Stimulated activated naive CD8-positive, alpha-beta T cell treated with anti-CD3 and anti-CD28 coated beads, Interleukin-15, amount 100 ng/mL, for 72 hours (primary cell): Measurements from ENCODE around the gene WDR26.
"Not testable (repeated sequence)": the region's sequence is repeated elsewhere in the genome, so short reads cannot be mapped to it uniquely, and the experiment has no call there.

Source experiments
- ATAC-seq: fragments of 150-1000 bp; cut with Tn5 transposase; 2 replicates; pipeline ENCODE4 v1.10.0; 2021; ENCODE audit warnings: mild to moderate bottlenecking, moderate library complexity
- DNase-seq, 2 donors: peaks; one replicate each; pipeline ENCODE4 v3.0.0; 2021 to 2022
- H3K27ac Mint-ChIP-seq, 2 donors: one replicate each; pipeline ENCODE4 v1.8.0; 2022; ENCODE audit warnings: mild to moderate bottlenecking in 2 of 2, mixed read lengths in 2 of 2, moderate library complexity in 2 of 2
- H3K27me3 Mint-ChIP-seq: one replicate; pipeline ENCODE4 v1.8.0; 2022; ENCODE audit warnings: mixed read lengths
- H3K4me1 Mint-ChIP-seq: one replicate; pipeline ENCODE4 v1.8.0; 2022; ENCODE audit warnings: mild to moderate bottlenecking, mixed read lengths
- H3K4me3 Mint-ChIP-seq, 2 donors: one replicate each; pipeline ENCODE4 v1.8.0; 2022; ENCODE audit warnings: mild to moderate bottlenecking in 2 of 2, mixed read lengths in 2 of 2, moderate library complexity in 1 of 2
- H3K9me3 Mint-ChIP-seq, 2 donors: one replicate each; pipeline ENCODE4 v1.8.0; 2022; ENCODE audit warnings: mixed read lengths in 2 of 2

The WDR26 gene

GRCh38 chr1:224448453-224449017, 13.9 kb upstream of the WDR26 start:
- DNase-seq (no peak), ATAC-seq (no peak)
- Mint-ChIP-seq H3K9me3 (no peaks in the 10 kb centered on the region), H3K27ac (no peak overlapping the region), H3K4me3 (no peak overlapping the region), H3K4me1 (peaks cover 35% of the 10 kb centered on the region), H3K27me3 (no peaks in the 10 kb centered on the region)

- no peak overlapping the region for H3K4me3 Mint-ChIP-seq
Observed at GRCh38 chr1:224447971-224448370, 13.4 kb upstream of the WDR26 start.

GRCh38 chr1:224447251-224447650, 12.7 kb upstream of the WDR26 start:
- Mint-ChIP-seq H3K4me3 (no peak overlapping the region), H3K27me3 (no peaks in the 10 kb centered on the region), H3K27ac (no peak overlapping the region), H3K9me3 (no peaks in the 10 kb centered on the region), H3K4me1 (peaks cover 35% of the 10 kb centered on the region)
- DNase-seq (no peak), ATAC-seq (no peak)

More at GRCh38 chr1:224447971-224448370, 13.4 kb upstream of the WDR26 start:
- Mint-ChIP-seq H3K9me3 (no peaks in the 10 kb centered on the region), H3K27ac (no peak overlapping the region), H3K4me1 (peaks cover 35% of the 10 kb centered on the region), H3K27me3 (no peaks in the 10 kb centered on the region)
- ATAC-seq = no peak
- no peak for DNase-seq

- H3K4me1 Mint-ChIP-seq = peaks cover 21% of the 10 kb centered on the region
- DNase-seq (no peak), ATAC-seq (no peak)
- no peaks in the 10 kb centered on the region for H3K9me3 Mint-ChIP-seq
- no peak overlapping the region for H3K4me3 Mint-ChIP-seq
- H3K27ac Mint-ChIP-seq = no peak overlapping the region
- no peaks in the 10 kb centered on the region for H3K27me3 Mint-ChIP-seq
Observed at GRCh38 chr1:224438989-224439388, 4.4 kb upstream of the WDR26 start.

- Mint-ChIP-seq H3K4me1 (peaks cover 41% of the 10 kb centered on the region), H3K27ac (peak overlapping the region; percentile 95 to 98), H3K9me3 (no peaks in the 10 kb centered on the region), H3K4me3 (peak overlapping the region; percentile 86 to 93), H3K27me3 (no peaks in the 10 kb centered on the region)
- ATAC-seq = no peak
- no peak for DNase-seq
Observed at GRCh38 chr1:224435999-224436398, 1.4 kb upstream of the WDR26 start.

GRCh38 chr1:224435318-224435763, 744 bp upstream of the WDR26 start:
- peak; percentile 16 for ATAC-seq
- H3K4me1 Mint-ChIP-seq = peaks cover 47% of the 10 kb centered on the region

GRCh38 chr1:224433701-224434672, 610 bp downstream of the WDR26 start:
- no peaks in the 10 kb centered on the region for H3K27me3 Mint-ChIP-seq
- ATAC-seq (peak; percentile 51), DNase-seq (peak; percentile 46 to 48)
- peak overlapping the region; percentile 86 to 99 for H3K4me3 Mint-ChIP-seq
- peaks cover 53% of the 10 kb centered on the region for H3K4me1 Mint-ChIP-seq
- H3K9me3 Mint-ChIP-seq = no peaks in the 10 kb centered on the region
- peak overlapping the region; percentile 96 for H3K27ac Mint-ChIP-seq

More at GRCh38 chr1:224435318-224435763, 744 bp upstream of the WDR26 start:
- Mint-ChIP-seq H3K27me3 (no peaks in the 10 kb centered on the region), H3K27ac (peak overlapping the region; percentile 95 to 98), H3K9me3 (no peaks in the 10 kb centered on the region), H3K4me3 (peak overlapping the region; percentile 86 to 93)
- no peak for DNase-seq

- ATAC-seq (no peak), DNase-seq (peak in 1 of 2 donors; percentile 23)
- H3K27me3 Mint-ChIP-seq = no peaks in the 10 kb centered on the region
- peak overlapping the region; percentile 96 for H3K27ac Mint-ChIP-seq
- H3K4me3 Mint-ChIP-seq = peak overlapping the region; percentile 86 to 99
- H3K4me1 Mint-ChIP-seq = peaks cover 60% of the 10 kb centered on the region
- H3K9me3 Mint-ChIP-seq = no peaks in the 10 kb centered on the region
Observed at GRCh38 chr1:224433041-224433691, 1.4 kb downstream of the WDR26 start.

- Mint-ChIP-seq H3K27ac (peak overlapping the region; percentile 96), H3K9me3 (no peaks in the 10 kb centered on the region), H3K4me3 (peak overlapping the region; percentile 86 to 99), H3K4me1 (peaks cover 64% of the 10 kb centered on the region), H3K27me3 (no peaks in the 10 kb centered on the region)
- ATAC-seq (no peak), DNase-seq (no peak)
Observed at GRCh38 chr1:224432672-224433040, 1.9 kb downstream of the WDR26 start.

- DNase-seq (no peak), ATAC-seq (no peak)
- Mint-ChIP-seq H3K27ac (peak overlapping the region; percentile 96), H3K9me3 (no peaks in the 10 kb centered on the region), H3K4me3 (peak overlapping the region; percentile 86 to 99), H3K4me1 (peaks cover 63% of the 10 kb centered on the region), H3K27me3 (no peaks in the 10 kb centered on the region)
Observed at GRCh38 chr1:224432146-224432545, 2.5 kb downstream of the WDR26 start.

- no peak for ATAC-seq
- Mint-ChIP-seq H3K27me3 (no peaks in the 10 kb centered on the region), H3K27ac (no peak overlapping the region), H3K4me1 (peaks cover 58% of the 10 kb centered on the region), H3K9me3 (no peaks in the 10 kb centered on the region), H3K4me3 (peak overlapping the region; percentile 86 to 99)
- DNase-seq = no peak
Observed at GRCh38 chr1:224431726-224432125, 2.9 kb downstream of the WDR26 start.

- DNase-seq (peak in 1 of 2 donors; percentile 15), ATAC-seq (no peak)
- no peaks in the 10 kb centered on the region for H3K27me3 Mint-ChIP-seq
- H3K4me3 Mint-ChIP-seq = peak overlapping the region; percentile 66 to 75
- no peaks in the 10 kb centered on the region for H3K9me3 Mint-ChIP-seq
- H3K4me1 Mint-ChIP-seq = peaks cover 54% of the 10 kb centered on the region
- H3K27ac Mint-ChIP-seq = peak overlapping the region; percentile 77 to 83
Observed at GRCh38 chr1:224430511-224431113, 4.0 kb downstream of the WDR26 start.

GRCh38 chr1:224429616-224430326, 4.8 kb downstream of the WDR26 start:
- Mint-ChIP-seq H3K4me3 (no peak overlapping the region), H3K27ac (no peak overlapping the region), H3K9me3 (no peaks in the 10 kb centered on the region), H3K4me1 (peaks cover 56% of the 10 kb centered on the region), H3K27me3 (no peaks in the 10 kb centered on the region)
- no peak for DNase-seq
- ATAC-seq = no peak

- ATAC-seq, H3K27me3 Mint-ChIP-seq, H3K9me3 Mint-ChIP-seq, H3K27ac Mint-ChIP-seq, DNase-seq: not testable (repeated sequence)
- Mint-ChIP-seq H3K4me3 (peak overlapping the region in 1 of 2 donors; percentile 14), H3K4me1 (peaks cover 58% of the 10 kb centered on the region)
Observed at GRCh38 chr1:224428713-224429112, 5.9 kb downstream of the WDR26 start.

GRCh38 chr1:224427346-224427745, 7.3 kb downstream of the WDR26 start:
- H3K4me1 Mint-ChIP-seq = peaks cover 49% of the 10 kb centered on the region
- DNase-seq (no peak), ATAC-seq (no peak)
- no peaks in the 10 kb centered on the region for H3K27me3 Mint-ChIP-seq
- H3K9me3 Mint-ChIP-seq = no peaks in the 10 kb centered on the region
- H3K27ac Mint-ChIP-seq = no peak overlapping the region
- no peak overlapping the region for H3K4me3 Mint-ChIP-seq
